Transverse colon (tissue), 3 donors: Measurements from ENCODE around the gene TC2N.

Experiments
- POLR2A ChIP-seq: fragments of 450-650 bp; IDR thresholded peaks from one replicate; pipeline ENCODE4 v1.6.1; 2016; ENCODE audit warnings: antibody characterized with exemption, mild to moderate bottlenecking, moderate library complexity
- TF ChIP-seq, protein P1 (sequence below), 5 experiments: fragments of 200-600 bp in 3 of 5; fragments of 450-650 bp in 2 of 5; sonication (generic) in 3 of 5; IDR thresholded peaks; 1 replicate in 2 of 5; 2 replicates in 3 of 5; pipeline ENCODE4 v1.5.1; 2016 to 2017; ENCODE audit warnings: antibody characterized with exemption in 5 of 5, inconsistent platforms in 3 of 5, mild to moderate bottlenecking in 2 of 5, moderate library complexity in 1 of 5

GRCh38 chr14:91904956-91905645 is 37.8 kb upstream of the TC2N start:
- TF ChIP-seq POLR2A, result no peak
- TF ChIP-seq, protein P1, sequence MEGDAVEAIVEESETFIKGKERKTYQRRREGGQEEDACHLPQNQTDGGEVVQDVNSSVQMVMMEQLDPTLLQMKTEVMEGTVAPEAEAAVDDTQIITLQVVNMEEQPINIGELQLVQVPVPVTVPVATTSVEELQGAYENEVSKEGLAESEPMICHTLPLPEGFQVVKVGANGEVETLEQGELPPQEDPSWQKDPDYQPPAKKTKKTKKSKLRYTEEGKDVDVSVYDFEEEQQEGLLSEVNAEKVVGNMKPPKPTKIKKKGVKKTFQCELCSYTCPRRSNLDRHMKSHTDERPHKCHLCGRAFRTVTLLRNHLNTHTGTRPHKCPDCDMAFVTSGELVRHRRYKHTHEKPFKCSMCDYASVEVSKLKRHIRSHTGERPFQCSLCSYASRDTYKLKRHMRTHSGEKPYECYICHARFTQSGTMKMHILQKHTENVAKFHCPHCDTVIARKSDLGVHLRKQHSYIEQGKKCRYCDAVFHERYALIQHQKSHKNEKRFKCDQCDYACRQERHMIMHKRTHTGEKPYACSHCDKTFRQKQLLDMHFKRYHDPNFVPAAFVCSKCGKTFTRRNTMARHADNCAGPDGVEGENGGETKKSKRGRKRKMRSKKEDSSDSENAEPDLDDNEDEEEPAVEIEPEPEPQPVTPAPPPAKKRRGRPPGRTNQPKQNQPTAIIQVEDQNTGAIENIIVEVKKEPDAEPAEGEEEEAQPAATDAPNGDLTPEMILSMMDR (IDR thresholded peaks at IDR 0.05), result no peak
